Right lobe of liver (tissue), 4 donors: ENCODE results near the gene MAU2.

ENCODE experiments used
- POLR2A ChIP-seq: fragments of 450-650 bp; IDR thresholded peaks from one replicate; pipeline ENCODE4 v1.6.1; 2017; ENCODE audit warnings: antibody characterized with exemption, mild to moderate bottlenecking
- TF ChIP-seq, protein P1 (sequence below), 4 donors: fragments of 200-600 bp in 3 of 4; fragments of 450-650 bp in 1 of 4; IDR thresholded peaks; one replicate each; pipeline versions ENCODE4 v1.5.1 to v1.8.0; 2016 to 2022; ENCODE audit warnings: antibody characterized with exemption in 4 of 4, mild to moderate bottlenecking in 2 of 4
- donor health status: DM: no; HTN: no; CAD: no.
- donor health status: DM: no; HTN: no; CAD: no.
- donor health status: DM: no; HTN: yes; CAD: no.

DNA sequence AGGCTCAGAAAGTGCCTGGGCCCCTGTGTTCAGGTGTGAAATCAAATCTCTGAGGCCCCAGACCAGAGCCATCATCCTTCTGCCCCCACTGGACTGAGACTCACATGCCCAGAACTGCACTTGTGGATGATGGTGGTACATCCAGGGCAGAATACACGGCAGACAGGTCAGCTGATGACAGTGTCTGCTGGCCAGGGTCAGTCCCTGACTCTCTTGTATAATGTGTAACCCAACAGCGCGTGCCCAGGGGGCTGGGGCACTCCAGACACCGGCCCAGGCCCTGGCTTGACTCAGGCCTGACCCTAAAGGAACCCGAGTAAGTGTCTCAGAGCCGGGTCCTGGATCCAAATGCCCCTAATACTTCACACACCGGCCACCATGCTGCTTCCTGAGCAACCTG is 47.5 kb downstream of the MAU2 start:
- TF ChIP-seq, protein P1, sequence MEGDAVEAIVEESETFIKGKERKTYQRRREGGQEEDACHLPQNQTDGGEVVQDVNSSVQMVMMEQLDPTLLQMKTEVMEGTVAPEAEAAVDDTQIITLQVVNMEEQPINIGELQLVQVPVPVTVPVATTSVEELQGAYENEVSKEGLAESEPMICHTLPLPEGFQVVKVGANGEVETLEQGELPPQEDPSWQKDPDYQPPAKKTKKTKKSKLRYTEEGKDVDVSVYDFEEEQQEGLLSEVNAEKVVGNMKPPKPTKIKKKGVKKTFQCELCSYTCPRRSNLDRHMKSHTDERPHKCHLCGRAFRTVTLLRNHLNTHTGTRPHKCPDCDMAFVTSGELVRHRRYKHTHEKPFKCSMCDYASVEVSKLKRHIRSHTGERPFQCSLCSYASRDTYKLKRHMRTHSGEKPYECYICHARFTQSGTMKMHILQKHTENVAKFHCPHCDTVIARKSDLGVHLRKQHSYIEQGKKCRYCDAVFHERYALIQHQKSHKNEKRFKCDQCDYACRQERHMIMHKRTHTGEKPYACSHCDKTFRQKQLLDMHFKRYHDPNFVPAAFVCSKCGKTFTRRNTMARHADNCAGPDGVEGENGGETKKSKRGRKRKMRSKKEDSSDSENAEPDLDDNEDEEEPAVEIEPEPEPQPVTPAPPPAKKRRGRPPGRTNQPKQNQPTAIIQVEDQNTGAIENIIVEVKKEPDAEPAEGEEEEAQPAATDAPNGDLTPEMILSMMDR (IDR thresholded peaks at IDR 0.05) = no peak
- TF ChIP-seq POLR2A = no peak
